ENCODE measurements around the gene KRT36.

DNA sequence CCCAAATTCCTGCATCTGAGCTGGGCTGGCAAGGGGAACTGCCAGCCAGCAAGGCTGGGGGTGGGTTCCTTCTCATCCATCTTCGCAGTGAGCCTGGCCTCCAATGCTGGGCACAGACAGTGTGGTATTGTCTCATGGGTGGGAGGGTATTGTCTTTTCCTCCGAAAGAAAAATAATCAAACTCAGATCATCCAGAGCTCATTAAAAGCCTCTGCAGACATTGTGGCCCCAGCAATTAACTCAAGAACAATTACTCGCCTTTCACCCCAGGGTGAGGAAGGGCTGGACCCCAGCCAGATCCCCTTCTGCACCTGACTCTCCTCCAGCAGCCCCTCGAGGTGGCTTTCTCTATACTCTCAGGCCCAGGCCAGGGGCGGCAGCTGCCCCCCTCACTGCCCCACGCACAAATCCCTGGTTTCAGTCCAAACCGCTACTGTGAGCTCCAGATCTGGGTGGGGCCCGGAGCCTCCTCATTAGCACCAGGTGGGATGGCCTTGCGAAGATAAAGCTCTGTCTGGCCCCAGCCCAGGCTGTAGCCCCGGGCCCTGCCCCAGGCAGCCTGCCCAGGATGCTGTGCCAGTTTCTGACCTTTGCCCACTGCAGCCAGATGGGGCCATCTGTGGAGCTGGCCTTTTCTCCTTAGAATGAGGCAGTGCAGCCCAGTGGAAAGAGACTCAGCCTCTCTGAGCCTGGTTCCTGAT lies 31.3 kb upstream of the KRT36 start:
- TF ChIP-seq, protein P1, sequence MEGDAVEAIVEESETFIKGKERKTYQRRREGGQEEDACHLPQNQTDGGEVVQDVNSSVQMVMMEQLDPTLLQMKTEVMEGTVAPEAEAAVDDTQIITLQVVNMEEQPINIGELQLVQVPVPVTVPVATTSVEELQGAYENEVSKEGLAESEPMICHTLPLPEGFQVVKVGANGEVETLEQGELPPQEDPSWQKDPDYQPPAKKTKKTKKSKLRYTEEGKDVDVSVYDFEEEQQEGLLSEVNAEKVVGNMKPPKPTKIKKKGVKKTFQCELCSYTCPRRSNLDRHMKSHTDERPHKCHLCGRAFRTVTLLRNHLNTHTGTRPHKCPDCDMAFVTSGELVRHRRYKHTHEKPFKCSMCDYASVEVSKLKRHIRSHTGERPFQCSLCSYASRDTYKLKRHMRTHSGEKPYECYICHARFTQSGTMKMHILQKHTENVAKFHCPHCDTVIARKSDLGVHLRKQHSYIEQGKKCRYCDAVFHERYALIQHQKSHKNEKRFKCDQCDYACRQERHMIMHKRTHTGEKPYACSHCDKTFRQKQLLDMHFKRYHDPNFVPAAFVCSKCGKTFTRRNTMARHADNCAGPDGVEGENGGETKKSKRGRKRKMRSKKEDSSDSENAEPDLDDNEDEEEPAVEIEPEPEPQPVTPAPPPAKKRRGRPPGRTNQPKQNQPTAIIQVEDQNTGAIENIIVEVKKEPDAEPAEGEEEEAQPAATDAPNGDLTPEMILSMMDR (IDR thresholded peaks at IDR 0.05; ENCODE audit: low read depth, low read length, poor library complexity, severe bottlenecking), result no peak
- TF ChIP-seq EZH2phosphoT487 (IDR thresholded peaks at IDR 0.05; ENCODE audit: borderline replicate concordance, low read length), result no peak
